Keratinocyte (primary cell): ENCODE measurements around the gene GTF3C4. TPM values are rescaled to one million over a fixed set of nuclear protein-coding genes. Genes with fewer than 3 reads are reported as not detected.

ENCODE experiments used
- DNase-seq: peaks from one replicate; pipeline ENCODE4 v3.0.0-alpha.2; 2011; ENCODE audit warnings: low read depth, missing footprints, low spot score
- FAIRE-seq: peaks from 2 replicates; lab custom pipeline; 2011; peaks lifted over from hg19 to GRCh38; lab: Jason Lieb, UNC
- H2AFZ ChIP-seq: 2 replicates; pipeline ENCODE4 v1.6.0; 2012; ENCODE audit warnings: low read length, control low read depth, inconsistent platforms; ENCODE audit not compliant: control insufficient read depth
- H3K27ac ChIP-seq: 2 replicates; pipeline ENCODE4 v1.5.1; 2011; ENCODE audit warnings: low read length; ENCODE audit not compliant: control insufficient read depth, insufficient read depth
- H3K27me3 ChIP-seq: 3 replicates; pipeline ENCODE4 v1.6.0; 2011; ENCODE audit warnings: low read length; ENCODE audit not compliant: control insufficient read depth, insufficient read depth; ENCODE audit errors: extremely low read depth
- H3K36me3 ChIP-seq, 2 experiments: 2 replicates in 1 of 2; 3 replicates in 1 of 2; pipeline ENCODE4 v1.5.1; 2011; ENCODE audit warnings: low read length in 2 of 2, mild to moderate bottlenecking in 1 of 2; ENCODE audit not compliant: control insufficient read depth in 2 of 2, insufficient read depth in 2 of 2; ENCODE audit errors: extremely low read depth in 1 of 2
- H3K4me1 ChIP-seq: 3 replicates; pipeline ENCODE4 v1.5.1; 2011; ENCODE audit warnings: low read length; ENCODE audit not compliant: control insufficient read depth, insufficient read depth; ENCODE audit errors: extremely low read depth
- H3K4me2 ChIP-seq: 3 replicates; pipeline ENCODE4 v1.6.0; 2011; ENCODE audit warnings: low read depth, low read length; ENCODE audit not compliant: control insufficient read depth, insufficient read depth; ENCODE audit errors: extremely low read depth
- H3K4me3 ChIP-seq, 3 experiments: fragments of 200-600 bp in 1 of 3; sonication (generic) in 1 of 3; 2 replicates in 2 of 3; 3 replicates in 1 of 3; pipeline ENCODE4 v1.5.1; 2011 to 2016; ENCODE audit warnings: low read length in 3 of 3, mild to moderate bottlenecking in 3 of 3, control low read depth in 2 of 3, inconsistent platforms in 1 of 3, low read depth in 1 of 3, mixed read lengths in 1 of 3, mixed run types in 1 of 3, moderate library complexity in 1 of 3; ENCODE audit not compliant: control insufficient read depth in 2 of 3, insufficient read depth in 2 of 3; ENCODE audit errors: extremely low read depth in 1 of 3
- H3K79me2 ChIP-seq: 2 replicates; pipeline ENCODE4 v1.6.0; 2012; ENCODE audit warnings: low read length; ENCODE audit not compliant: control insufficient read depth, insufficient read depth
- H3K9ac ChIP-seq: 3 replicates; pipeline ENCODE4 v1.6.0; 2011; ENCODE audit warnings: low read length; ENCODE audit not compliant: control insufficient read depth, insufficient read depth; ENCODE audit errors: extremely low read depth
- H3K9me1 ChIP-seq: 3 replicates; pipeline ENCODE4 v1.6.0; 2011; ENCODE audit warnings: low read length; ENCODE audit not compliant: control insufficient read depth, insufficient read depth; ENCODE audit errors: extremely low read depth
- H3K9me3 ChIP-seq: 2 replicates; pipeline ENCODE4 v1.5.1; 2012; ENCODE audit warnings: low read depth, low read length; ENCODE audit not compliant: control insufficient read depth
- H4K20me1 ChIP-seq: 3 replicates; pipeline ENCODE4 v1.6.0; 2011; ENCODE audit warnings: low read length; ENCODE audit not compliant: control insufficient read depth, insufficient read depth; ENCODE audit errors: extremely low read depth
- EZH2 ChIP-seq: IDR thresholded peaks from one replicate; pipeline ENCODE4 v1.6.1; 2012; ENCODE audit warnings: inconsistent platforms, mild to moderate bottlenecking, low read length, moderate library complexity
- dilution Hi-C: fragments of 300-500 bp; cut with MboI; formaldehyde crosslinking; loops from one replicate; pipeline ENCODE4 v1.7.0; 2020; ENCODE audit warnings: low sequenced_read_pairs; ENCODE audit not compliant: extremely low pct_ligation_motif_present
- polyA plus RNA-seq, 5 experiments: library from polyadenylated mRNA; depleted of rRNA in 3 of 5; stranded (reverse) in 3 of 5; stranded (forward) in 1 of 5; unstranded in 1 of 5; fragments of >200 nt; gene quantifications; 1 replicate in 1 of 5; 2 replicates in 3 of 5; 3 replicates in 1 of 5; pipeline versions ENCODE4 v1.2.1 to v1.2.3, GENCODE V29; 2011 to 2012; ENCODE audit warnings: missing spikeins in 2 of 5, low read depth in 1 of 5, low replicate concordance in 1 of 5
- TF ChIP-seq, protein P1 (sequence below), 3 experiments: IDR thresholded peaks in 1 of 3; conservative IDR thresholded peaks in 1 of 3; optimal IDR thresholded peaks in 1 of 3; 2 replicates in 2 of 3; 3 replicates in 1 of 3; pipeline versions ENCODE3 to v1.5.1; 2011; ENCODE audit warnings: low read length in 3 of 3, mild to moderate bottlenecking in 3 of 3, moderate library complexity in 2 of 3, control low read depth in 1 of 3, inconsistent platforms in 1 of 3; ENCODE audit not compliant: insufficient read depth in 2 of 3; ENCODE audit errors: extremely low read depth in 1 of 3

Gene GTF3C4
- polyA plus RNA-seq, 1 donor (not counting 4 experiments of a cell fraction or from before 2014, with no cell fraction given): 7.7 TPM

- H3K36me3 ChIP-seq: peaks cover 24 to 35% of the 10 kb centered on the region in 2 experiments
- dilution Hi-C loops: no loop called here
Observed at GRCh38 chr9:132683873-132684272, 13.6 kb downstream of the GTF3C4 start.

GRCh38 chr9:132690696-132691095 lies 20.4 kb downstream of the GTF3C4 start:
- Histone ChIP-seq H3K9me3 (no peaks in the 10 kb centered on the region), H3K4me2 (no peak overlapping the region), H4K20me1 (no peaks in the 10 kb centered on the region), H3K79me2 (no peaks in the 10 kb centered on the region), H3K4me3 (no peak overlapping the region), H3K27ac (no peak overlapping the region), H3K9ac (no peak overlapping the region), H3K9me1 (no peaks in the 10 kb centered on the region), H3K36me3 (peaks cover 17 to 26% of the 10 kb centered on the region in 2 experiments), H3K4me1 (no peaks in the 10 kb centered on the region), H2AFZ (no peak overlapping the region), H3K27me3 (no peaks in the 10 kb centered on the region)
- TF ChIP-seq, protein P1, sequence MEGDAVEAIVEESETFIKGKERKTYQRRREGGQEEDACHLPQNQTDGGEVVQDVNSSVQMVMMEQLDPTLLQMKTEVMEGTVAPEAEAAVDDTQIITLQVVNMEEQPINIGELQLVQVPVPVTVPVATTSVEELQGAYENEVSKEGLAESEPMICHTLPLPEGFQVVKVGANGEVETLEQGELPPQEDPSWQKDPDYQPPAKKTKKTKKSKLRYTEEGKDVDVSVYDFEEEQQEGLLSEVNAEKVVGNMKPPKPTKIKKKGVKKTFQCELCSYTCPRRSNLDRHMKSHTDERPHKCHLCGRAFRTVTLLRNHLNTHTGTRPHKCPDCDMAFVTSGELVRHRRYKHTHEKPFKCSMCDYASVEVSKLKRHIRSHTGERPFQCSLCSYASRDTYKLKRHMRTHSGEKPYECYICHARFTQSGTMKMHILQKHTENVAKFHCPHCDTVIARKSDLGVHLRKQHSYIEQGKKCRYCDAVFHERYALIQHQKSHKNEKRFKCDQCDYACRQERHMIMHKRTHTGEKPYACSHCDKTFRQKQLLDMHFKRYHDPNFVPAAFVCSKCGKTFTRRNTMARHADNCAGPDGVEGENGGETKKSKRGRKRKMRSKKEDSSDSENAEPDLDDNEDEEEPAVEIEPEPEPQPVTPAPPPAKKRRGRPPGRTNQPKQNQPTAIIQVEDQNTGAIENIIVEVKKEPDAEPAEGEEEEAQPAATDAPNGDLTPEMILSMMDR (optimal IDR thresholded peaks at IDR 0.05 in 1 of 3, IDR thresholded peaks at IDR 0.05 in 1 of 3, conservative IDR thresholded peaks at IDR 0.05 in 1 of 3; ENCODE audit: extremely low read depth in 1 of 3, insufficient read depth in 2 of 3, low read length in 3 of 3): no peak
- TF ChIP-seq EZH2: no peak
- no peak for FAIRE-seq
- dilution Hi-C loops: no loop called here
- DNase-seq: no peak

More at GRCh38 chr9:132683873-132684272, 13.6 kb downstream of the GTF3C4 start:
- Histone ChIP-seq H3K27ac (no peak overlapping the region), H3K9me3 (no peaks in the 10 kb centered on the region), H3K9ac (no peak overlapping the region), H3K27me3 (no peaks in the 10 kb centered on the region), H3K4me1 (no peaks in the 10 kb centered on the region), H4K20me1 (peaks cover 6% of the 10 kb centered on the region), H2AFZ (no peak overlapping the region), H3K4me2 (no peak overlapping the region), H3K4me3 (no peak overlapping the region), H3K9me1 (no peaks in the 10 kb centered on the region), H3K79me2 (peaks cover 46% of the 10 kb centered on the region)
- TF ChIP-seq, protein P1 (optimal IDR thresholded peaks at IDR 0.05 in 1 of 3, IDR thresholded peaks at IDR 0.05 in 1 of 3, conservative IDR thresholded peaks at IDR 0.05 in 1 of 3; ENCODE audit: extremely low read depth in 1 of 3, insufficient read depth in 2 of 3, low read length in 3 of 3): no peak
- TF ChIP-seq EZH2: no peak
- no peak for FAIRE-seq
- no peak for DNase-seq
